ENCODE measurements around the gene NUDT8. TPM values are rescaled to one million over a fixed set of nuclear protein-coding genes. Genes with fewer than 3 reads are reported as not detected.

Gene NUDT8
- polyA plus RNA-seq, 1 donor (not counting 4 experiments of a cell fraction or from before 2014, with no cell fraction given) = 1.1 TPM

DNA sequence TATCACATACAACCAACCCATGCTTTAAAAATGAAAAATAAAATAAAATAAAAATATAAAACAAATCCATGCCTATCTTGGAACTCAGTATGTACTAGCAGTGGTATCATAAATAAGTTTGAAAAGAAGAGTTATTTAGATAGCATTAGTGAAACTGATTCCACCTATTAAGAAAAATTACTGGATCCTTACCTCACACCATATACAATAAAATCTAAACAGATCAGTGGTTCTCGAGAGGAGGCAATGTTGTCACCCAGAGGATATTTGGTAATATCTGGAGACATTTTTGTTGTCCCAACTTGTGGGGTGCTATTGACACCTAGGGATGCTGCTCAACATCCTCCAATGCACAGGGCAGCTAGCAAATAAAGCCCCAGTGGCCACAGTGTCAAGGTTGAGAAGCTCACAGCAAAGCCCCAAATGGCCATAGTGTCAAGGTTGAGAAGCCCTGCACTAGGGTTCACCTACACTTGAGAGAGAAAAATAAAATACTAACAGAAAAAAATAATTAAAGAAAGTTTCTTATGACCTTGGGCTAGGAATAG is 32.9 kb downstream of the NUDT8 start:
- no peak overlapping the region for H3K9ac ChIP-seq (ENCODE audit: control insufficient read depth, extremely low read depth, insufficient read depth, low read length)
- H3K4me1 ChIP-seq (ENCODE audit: control insufficient read depth, extremely low read depth, insufficient read depth, low read length) = peaks cover 13% of the 10 kb centered on the region
- TF ChIP-seq, protein P1, sequence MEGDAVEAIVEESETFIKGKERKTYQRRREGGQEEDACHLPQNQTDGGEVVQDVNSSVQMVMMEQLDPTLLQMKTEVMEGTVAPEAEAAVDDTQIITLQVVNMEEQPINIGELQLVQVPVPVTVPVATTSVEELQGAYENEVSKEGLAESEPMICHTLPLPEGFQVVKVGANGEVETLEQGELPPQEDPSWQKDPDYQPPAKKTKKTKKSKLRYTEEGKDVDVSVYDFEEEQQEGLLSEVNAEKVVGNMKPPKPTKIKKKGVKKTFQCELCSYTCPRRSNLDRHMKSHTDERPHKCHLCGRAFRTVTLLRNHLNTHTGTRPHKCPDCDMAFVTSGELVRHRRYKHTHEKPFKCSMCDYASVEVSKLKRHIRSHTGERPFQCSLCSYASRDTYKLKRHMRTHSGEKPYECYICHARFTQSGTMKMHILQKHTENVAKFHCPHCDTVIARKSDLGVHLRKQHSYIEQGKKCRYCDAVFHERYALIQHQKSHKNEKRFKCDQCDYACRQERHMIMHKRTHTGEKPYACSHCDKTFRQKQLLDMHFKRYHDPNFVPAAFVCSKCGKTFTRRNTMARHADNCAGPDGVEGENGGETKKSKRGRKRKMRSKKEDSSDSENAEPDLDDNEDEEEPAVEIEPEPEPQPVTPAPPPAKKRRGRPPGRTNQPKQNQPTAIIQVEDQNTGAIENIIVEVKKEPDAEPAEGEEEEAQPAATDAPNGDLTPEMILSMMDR (optimal IDR thresholded peaks at IDR 0.05 in 1 of 3, IDR thresholded peaks at IDR 0.05 in 1 of 3, conservative IDR thresholded peaks at IDR 0.05 in 1 of 3; ENCODE audit: extremely low read depth in 1 of 3, insufficient read depth in 2 of 3, low read length in 3 of 3) = no peak
- no peak for TF ChIP-seq EZH2 (IDR thresholded peaks at IDR 0.05; ENCODE audit: low read length)
- FAIRE-seq (no peak), DNase-seq (ENCODE audit: low read depth, low spot score) (no peak)
- no peak overlapping the region for H2AFZ ChIP-seq (ENCODE audit: control insufficient read depth, low read length)
- H3K9me3 ChIP-seq (ENCODE audit: control insufficient read depth, low read depth, low read length) = no peaks in the 10 kb centered on the region
- H3K9me1 ChIP-seq (ENCODE audit: control insufficient read depth, extremely low read depth, insufficient read depth, low read length) = no peaks in the 10 kb centered on the region
- dilution Hi-C loops (cut with MboI; ENCODE audit: extremely low pct_ligation_motif_present, low sequenced_read_pairs) = no loop called here
- H3K36me3 ChIP-seq (ENCODE audit: control insufficient read depth in 2 of 2, extremely low read depth in 1 of 2, insufficient read depth in 2 of 2, low read length in 2 of 2) = no peaks in the 10 kb centered on the region
- H3K27me3 ChIP-seq (ENCODE audit: control insufficient read depth, extremely low read depth, insufficient read depth, low read length) = no peaks in the 10 kb centered on the region
- H3K27ac ChIP-seq (ENCODE audit: control insufficient read depth, insufficient read depth, low read length) = no peak overlapping the region
- H3K4me2 ChIP-seq (ENCODE audit: control insufficient read depth, extremely low read depth, insufficient read depth, low read depth, low read length) = no peak overlapping the region
- no peaks in the 10 kb centered on the region for H4K20me1 ChIP-seq (ENCODE audit: control insufficient read depth, extremely low read depth, insufficient read depth, low read length)
- no peaks in the 10 kb centered on the region for H3K79me2 ChIP-seq (ENCODE audit: control insufficient read depth, insufficient read depth, low read length)
- no peak overlapping the region for H3K4me3 ChIP-seq (ENCODE audit: control insufficient read depth in 2 of 3, extremely low read depth in 1 of 3, insufficient read depth in 2 of 3, low read depth in 1 of 3, low read length in 3 of 3)

DNA sequence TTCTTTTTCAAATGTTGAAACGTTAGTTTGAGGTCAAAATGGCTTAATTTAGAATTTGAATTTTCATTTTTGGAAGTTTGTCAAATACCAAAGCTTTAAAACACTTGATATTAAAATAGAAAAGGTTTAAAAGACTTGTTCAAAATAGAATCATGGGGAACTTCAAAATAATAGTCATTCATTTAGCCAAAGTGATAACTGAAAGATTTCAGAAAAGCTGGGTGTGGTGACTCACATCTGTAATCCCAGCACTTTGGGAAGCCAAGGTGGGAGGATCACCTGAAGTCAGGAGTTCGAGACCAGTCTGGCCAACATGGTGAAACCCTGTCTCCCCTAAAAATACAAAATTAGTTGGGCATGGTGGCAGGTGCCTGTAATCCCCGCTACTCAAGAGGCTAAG is 35.3 kb downstream of the NUDT8 start:
- Histone ChIP-seq H3K4me3 (ENCODE audit: control insufficient read depth in 2 of 3, extremely low read depth in 1 of 3, insufficient read depth in 2 of 3, low read depth in 1 of 3, low read length in 3 of 3) (no peak overlapping the region), H3K79me2 (ENCODE audit: control insufficient read depth, insufficient read depth, low read length) (no peaks in the 10 kb centered on the region), H2AFZ (ENCODE audit: control insufficient read depth, low read length) (no peak overlapping the region), H3K9me3 (ENCODE audit: control insufficient read depth, low read depth, low read length) (no peaks in the 10 kb centered on the region), H3K9me1 (ENCODE audit: control insufficient read depth, extremely low read depth, insufficient read depth, low read length) (no peaks in the 10 kb centered on the region), H3K27ac (ENCODE audit: control insufficient read depth, insufficient read depth, low read length) (no peak overlapping the region), H3K27me3 (ENCODE audit: control insufficient read depth, extremely low read depth, insufficient read depth, low read length) (no peaks in the 10 kb centered on the region), H3K36me3 (ENCODE audit: control insufficient read depth in 2 of 2, extremely low read depth in 1 of 2, insufficient read depth in 2 of 2, low read length in 2 of 2) (no peaks in the 10 kb centered on the region), H4K20me1 (ENCODE audit: control insufficient read depth, extremely low read depth, insufficient read depth, low read length) (no peaks in the 10 kb centered on the region), H3K4me2 (ENCODE audit: control insufficient read depth, extremely low read depth, insufficient read depth, low read depth, low read length) (no peak overlapping the region), H3K4me1 (ENCODE audit: control insufficient read depth, extremely low read depth, insufficient read depth, low read length) (peaks cover 13% of the 10 kb centered on the region), H3K9ac (ENCODE audit: control insufficient read depth, extremely low read depth, insufficient read depth, low read length) (no peak overlapping the region)
- no peak for DNase-seq (ENCODE audit: low read depth, low spot score)
- dilution Hi-C loops (cut with MboI; ENCODE audit: extremely low pct_ligation_motif_present, low sequenced_read_pairs) = no loop called here
- TF ChIP-seq, protein P1 (optimal IDR thresholded peaks at IDR 0.05 in 1 of 3, IDR thresholded peaks at IDR 0.05 in 1 of 3, conservative IDR thresholded peaks at IDR 0.05 in 1 of 3; ENCODE audit: extremely low read depth in 1 of 3, insufficient read depth in 2 of 3, low read length in 3 of 3) = no peak
- TF ChIP-seq EZH2 (IDR thresholded peaks at IDR 0.05; ENCODE audit: low read length) = no peak
- FAIRE-seq = no peak
